Camera-type eye (tissue), 1 donor: ENCODE data around the gene MEAK7. TPM values are rescaled to one million over a fixed set of nuclear protein-coding genes. Genes with fewer than 3 reads are reported as not detected.

Experiments
- total RNA-seq: library from RNA; depleted of rRNA; stranded (reverse); fragments of >200 nt; gene quantifications from one replicate; pipeline ENCODE4 v1.2.3, GENCODE V29; 2014

MEAK7 gene, protein sequence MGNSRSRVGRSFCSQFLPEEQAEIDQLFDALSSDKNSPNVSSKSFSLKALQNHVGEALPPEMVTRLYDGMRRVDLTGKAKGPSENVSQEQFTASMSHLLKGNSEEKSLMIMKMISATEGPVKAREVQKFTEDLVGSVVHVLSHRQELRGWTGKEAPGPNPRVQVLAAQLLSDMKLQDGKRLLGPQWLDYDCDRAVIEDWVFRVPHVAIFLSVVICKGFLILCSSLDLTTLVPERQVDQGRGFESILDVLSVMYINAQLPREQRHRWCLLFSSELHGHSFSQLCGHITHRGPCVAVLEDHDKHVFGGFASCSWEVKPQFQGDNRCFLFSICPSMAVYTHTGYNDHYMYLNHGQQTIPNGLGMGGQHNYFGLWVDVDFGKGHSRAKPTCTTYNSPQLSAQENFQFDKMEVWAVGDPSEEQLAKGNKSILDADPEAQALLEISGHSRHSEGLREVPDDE
- 23.1 TPM for total RNA-seq

DNA sequence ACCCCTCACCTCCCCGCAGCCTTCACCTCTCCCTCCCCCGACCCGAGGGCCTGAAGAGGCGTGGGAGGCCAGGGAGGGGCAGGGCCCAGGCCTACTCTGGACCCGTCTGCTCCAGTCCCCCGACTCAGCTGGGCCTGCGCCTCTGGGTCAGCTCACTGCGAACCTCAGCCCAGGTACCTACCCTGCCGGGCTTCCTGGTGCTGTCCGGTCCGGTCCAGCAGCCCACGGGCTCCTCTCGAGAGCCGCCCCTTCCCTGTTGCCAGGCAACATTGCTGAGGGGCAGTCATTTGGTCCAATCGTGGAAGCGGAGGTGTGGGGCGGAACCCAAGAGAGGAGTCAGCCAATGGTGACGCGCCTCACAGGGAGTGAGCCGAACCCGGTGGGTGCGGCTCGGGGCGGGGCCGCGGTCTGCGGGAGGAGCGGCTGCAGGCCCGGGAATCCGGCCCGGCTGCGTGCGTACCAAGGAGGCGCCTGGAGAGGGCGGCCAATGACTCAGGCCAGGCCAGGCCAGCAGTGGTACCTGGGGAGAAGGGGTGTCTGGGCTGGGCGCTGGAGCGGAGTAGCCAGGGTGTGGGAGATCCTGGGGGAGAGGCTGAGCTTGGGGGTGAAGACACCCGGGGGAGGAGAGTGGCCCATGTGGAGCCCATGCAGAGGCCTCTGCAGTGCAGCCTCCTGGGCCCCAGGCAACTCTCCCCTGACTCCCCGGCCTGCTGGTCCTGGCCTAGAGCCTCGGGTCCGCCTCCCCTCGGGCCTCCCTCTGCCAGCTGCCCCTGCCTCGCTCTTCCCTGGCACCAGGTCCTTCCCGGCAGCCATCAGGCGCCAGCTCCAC, at the start of gene MEAK7:
Gene MEAK7 (minus strand): TSS at position 240 of the 829 bp plus-strand sequence. CDS start 6,573 bp downstream, outside the sequence.

Other genes starting within 250 kb of the MEAK7 start
- gene WFDC1, start 209.8 kb downstream of the MEAK7 start, total RNA-seq: 46.3 TPM
- 2.1 TPM for gene ATP2C2, start 136.1 kb downstream of the MEAK7 start, total RNA-seq
- gene COTL1, start 113.4 kb upstream of the MEAK7 start, total RNA-seq: 65.5 TPM
- gene KLHL36, start 143.9 kb upstream of the MEAK7 start, total RNA-seq: 54.0 TPM
- gene USP10, start 195.3 kb upstream of the MEAK7 start, total RNA-seq: 104 TPM